Stimulated activated CD8-positive, alpha-beta memory T cell treated with anti-CD3 and anti-CD28 coated beads, Interleukin-7, amount 100 ng/mL, for 24 hours (primary cell): ENCODE measurements around the gene PCNT.

Experiments used
- DNase-seq: peaks from one replicate; pipeline ENCODE4 v3.0.0-alpha.2; 2020; ENCODE audit warnings: low read depth

The PCNT gene

DNA sequence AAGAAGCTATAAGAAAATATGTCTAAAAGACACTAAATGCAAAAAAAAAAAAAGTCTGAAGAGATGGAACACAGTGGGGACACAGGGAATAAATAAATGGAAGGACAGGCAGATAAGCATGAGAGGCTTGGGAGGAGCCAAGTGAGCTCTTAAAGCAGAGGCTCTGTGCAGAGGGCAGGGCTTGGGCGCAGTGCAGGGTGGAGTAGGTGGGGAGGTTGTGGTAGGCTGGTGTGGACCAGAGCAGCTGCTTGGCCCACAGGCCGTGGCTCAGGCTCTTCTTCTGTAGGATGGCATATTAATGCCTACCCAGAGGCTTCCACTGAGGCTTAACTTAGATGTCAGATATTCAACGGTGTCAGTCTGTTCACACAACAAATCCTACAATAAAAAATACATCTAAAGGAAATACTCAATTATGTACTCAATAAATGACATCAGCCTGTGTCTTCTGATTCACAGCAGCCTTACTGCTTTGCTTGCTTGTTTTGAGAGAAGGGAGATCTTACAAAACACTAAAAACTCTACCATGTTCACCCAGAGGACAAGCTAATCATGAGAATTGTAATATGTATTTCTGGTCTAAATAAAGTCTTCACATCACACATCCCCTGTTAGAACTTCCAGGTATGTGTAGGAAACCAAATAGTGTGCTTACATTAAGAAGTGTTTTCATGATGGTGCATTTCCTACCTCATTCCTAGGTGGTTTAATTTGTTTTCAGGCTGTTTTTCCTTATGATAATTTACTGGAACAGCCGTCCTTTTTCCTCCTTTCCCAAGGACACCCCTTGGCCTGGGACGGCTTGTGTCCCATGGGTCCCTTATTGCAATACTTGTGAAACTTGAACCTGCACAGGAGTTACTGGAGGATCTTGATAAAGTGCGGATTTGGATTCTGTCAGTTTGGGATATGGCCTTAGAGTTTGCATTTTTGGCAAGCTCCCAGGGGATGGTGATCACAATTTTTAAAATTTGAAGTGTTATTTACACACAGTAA, 159.6 kb downstream of the PCNT start:
- no peak for DNase-seq

DNA sequence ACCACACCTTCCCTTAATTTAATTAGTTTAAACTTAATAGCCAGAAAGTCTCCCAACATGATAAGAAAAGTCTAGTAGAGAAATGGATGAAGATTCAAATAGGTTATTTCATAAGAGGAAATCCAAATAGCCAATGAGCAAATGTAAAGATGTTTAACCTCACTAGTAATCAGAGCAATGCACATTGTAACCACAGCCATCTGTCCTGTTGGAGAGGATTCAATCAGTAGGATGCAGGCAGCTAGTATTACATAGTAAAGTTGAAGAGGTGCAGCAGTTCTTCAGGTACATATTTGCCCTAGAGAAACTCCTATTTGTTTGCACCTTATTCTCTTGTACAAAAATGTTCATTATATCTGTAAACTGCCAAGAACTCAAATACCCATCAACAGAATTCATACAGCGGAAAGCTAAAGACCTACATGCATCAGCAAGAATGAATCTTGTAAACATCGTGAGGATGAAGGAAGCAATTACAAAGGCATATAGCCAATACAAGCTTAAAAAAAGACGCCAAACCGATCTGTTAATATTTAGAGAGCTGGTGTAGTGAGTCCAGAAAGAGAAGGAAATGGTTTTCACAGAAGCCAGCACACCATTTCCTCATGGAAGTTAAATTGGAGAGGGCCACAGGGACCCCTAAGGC, 162.6 kb downstream of the PCNT start:
- DNase-seq: no peak

DNA sequence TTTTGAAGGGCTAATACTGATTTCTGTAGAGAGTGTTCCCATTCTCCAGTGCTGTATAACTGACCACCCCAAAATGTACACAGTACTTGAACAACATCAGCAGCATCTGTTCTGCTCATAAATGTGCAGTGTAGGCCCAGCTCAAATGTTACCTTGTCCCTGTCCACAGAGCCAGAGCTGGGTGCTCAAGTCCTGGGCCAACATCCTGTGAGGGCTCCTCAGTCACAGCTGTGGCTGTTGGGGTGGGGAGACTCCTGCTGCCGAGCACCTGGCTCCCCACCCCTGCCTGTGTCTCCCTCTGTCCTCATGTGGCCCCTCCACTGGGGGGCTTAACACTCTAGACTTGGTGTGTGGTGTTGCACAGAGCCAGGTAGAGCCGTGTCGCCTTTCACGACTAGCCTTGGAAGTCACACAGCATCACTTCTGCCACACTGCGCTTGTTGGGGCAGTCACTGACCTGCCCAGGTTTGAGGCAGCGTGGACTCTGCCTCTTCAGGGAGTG, 165.3 kb downstream of the PCNT start:
- DNase-seq: no peak

GRCh38 chr21:46489800-46490199, 165.8 kb downstream of the PCNT start:
- no peak for DNase-seq

DNA sequence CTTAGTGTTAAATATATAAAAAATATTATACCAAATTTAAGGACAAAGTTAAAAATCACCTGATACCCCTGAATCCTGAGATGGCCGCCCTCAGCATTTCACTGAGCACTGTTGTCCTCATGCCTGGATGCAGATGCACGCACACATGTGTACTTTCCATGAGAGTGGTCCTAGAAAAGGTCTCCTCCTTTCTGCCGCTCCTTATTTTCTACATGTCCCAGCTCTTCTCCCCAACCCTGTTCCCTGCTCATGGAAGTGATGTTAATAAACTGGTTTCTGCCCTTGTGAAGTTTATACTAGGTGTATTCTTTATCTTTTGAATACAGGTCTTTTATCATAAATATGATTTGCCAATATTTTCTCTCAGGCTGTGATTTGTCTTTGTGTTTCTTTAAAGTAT, 167.6 kb downstream of the PCNT start:
- no peak for DNase-seq

DNA sequence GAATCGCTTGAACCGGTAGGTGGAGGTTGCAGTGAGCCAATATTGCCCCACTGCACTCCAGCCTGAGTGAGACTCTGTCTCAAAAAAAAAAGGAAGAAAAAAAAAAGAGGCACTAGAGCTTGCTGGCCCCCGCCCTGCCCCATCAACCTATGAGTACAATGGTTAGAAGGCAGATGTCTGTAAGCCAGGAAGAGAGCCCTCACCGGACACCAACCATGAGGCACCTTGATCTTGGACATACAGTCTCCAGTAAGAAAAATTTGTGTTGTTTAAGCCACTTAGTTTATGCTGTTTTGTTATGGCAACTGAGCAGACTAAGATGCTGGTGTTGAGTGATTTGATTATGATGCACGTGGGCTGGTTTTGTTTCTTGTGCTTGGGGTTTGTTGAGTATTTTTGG, 168.9 kb downstream of the PCNT start:
- no peak for DNase-seq

DNA sequence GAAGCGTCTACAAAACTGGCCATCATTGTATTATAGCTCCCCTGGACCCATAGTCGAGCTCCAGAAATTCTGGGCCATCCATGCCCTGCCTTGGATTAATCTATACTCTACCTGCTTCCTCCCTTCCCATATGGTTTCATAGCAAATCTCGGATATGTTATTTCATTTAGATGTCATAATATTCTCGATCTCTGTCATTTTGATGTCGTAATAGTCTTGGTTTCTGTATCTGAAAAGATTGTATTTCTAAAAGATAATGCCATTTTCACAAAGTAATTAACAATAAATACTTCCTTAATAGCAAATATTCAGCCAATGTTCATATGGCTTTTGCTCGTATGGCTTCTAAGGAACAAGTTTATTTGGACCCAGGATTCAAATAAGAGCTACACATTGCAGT, 169.9 kb downstream of the PCNT start:
- no peak for DNase-seq
